Measurements from ENCODE around the gene WNT7B.

DNA sequence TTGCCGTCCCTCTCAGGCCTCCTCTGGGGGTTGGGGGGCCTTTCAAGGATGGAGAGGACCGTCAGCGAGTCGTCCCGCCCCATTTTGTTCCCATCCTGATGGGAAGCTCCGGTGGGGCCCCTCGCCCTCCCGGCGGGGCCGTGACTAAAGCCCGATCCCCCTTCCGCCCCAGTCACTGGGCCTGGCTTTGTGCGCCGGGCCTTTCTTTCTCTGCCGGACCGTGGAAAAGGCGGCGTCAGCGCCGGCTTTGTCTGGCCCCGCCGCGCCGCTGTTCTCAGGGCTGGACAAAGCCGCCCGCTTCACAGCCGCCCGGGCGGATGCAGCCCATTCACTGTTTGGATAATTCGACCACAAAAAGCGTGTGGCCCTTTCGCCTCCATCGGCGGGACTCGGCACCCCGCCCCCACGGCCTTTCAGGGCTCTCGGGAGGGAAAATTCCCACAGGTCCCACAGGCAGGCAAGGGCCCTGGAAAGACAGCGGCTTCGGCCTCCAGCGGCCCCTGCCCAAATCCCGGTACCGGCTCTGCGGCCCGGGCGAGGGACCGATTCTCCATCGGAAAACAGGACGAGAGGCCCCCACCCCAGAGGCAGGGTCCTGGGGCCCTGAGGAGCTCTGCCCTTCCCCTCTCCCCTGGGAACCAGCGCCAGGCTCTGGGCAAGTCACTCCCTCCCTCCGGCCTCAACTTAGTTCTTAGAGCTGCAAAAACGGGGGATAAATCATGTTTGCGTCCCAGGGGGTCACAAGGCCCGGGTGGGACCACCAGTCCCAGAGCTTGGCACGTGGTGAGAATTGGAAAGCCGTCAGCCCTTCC, 87.2 kb downstream of the WNT7B start:
- TF ChIP-seq EZH2phosphoT487 (IDR thresholded peaks at IDR 0.05; ENCODE audit: borderline replicate concordance, low read depth) (no peak), TEAD4 (IDR thresholded peaks at IDR 0.05; ENCODE audit: borderline replicate concordance, insufficient read depth) (no peak)
- TF ChIP-seq, protein P1, sequence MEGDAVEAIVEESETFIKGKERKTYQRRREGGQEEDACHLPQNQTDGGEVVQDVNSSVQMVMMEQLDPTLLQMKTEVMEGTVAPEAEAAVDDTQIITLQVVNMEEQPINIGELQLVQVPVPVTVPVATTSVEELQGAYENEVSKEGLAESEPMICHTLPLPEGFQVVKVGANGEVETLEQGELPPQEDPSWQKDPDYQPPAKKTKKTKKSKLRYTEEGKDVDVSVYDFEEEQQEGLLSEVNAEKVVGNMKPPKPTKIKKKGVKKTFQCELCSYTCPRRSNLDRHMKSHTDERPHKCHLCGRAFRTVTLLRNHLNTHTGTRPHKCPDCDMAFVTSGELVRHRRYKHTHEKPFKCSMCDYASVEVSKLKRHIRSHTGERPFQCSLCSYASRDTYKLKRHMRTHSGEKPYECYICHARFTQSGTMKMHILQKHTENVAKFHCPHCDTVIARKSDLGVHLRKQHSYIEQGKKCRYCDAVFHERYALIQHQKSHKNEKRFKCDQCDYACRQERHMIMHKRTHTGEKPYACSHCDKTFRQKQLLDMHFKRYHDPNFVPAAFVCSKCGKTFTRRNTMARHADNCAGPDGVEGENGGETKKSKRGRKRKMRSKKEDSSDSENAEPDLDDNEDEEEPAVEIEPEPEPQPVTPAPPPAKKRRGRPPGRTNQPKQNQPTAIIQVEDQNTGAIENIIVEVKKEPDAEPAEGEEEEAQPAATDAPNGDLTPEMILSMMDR (IDR thresholded peaks at IDR 0.05): no peak
